Left ventricle myocardium superior (tissue), 1 donor: Measurements from ENCODE around the gene CACNA2D4. TPM values are rescaled to one million over a fixed set of nuclear protein-coding genes. Genes with fewer than 3 reads are reported as not detected.
"Not testable (repeated sequence)": the region's sequence is repeated elsewhere in the genome, so short reads cannot be mapped to it uniquely, and the experiment has no call there.

Source experiments
- ATAC-seq: fragments of 200-7000 bp; cut with Tn5 transposase; one replicate; pipeline ENCODE4 v1.9.1; 2020; ENCODE audit warnings: mild to moderate bottlenecking, moderate library complexity
- DNase-seq: peaks from one replicate; pipeline ENCODE4 v3.0.0-alpha.2; 2020
- intact Hi-C: fragments of 100-400 bp; cut with micrococcal nuclease; formaldehyde crosslinking; loops from one replicate; pipeline ENCODE4 v1.11.0; 2022
- long read RNA-seq: library from polyadenylated mRNA; unstranded; transcript quantifications from one replicate; pipeline ENCODE4 v2.0.0, GENCODE V29; 2021
- total RNA-seq: library from RNA; stranded (reverse); fragmentation: NEBNext Ultra II Directional; extraction: Animal tissue kit (Norgen Biotek cat#: 25700); gene quantifications from one replicate; pipeline ENCODE4 v1.2.1, GENCODE V29; 2021
- donor health status: DM: no; HTN: yes; CAD: no; lungs with severe emphysema.

Gene CACNA2D4
- total RNA-seq, result 1.0 TPM
- long read RNA-seq, partial matches to known transcripts, result 1 of 2 reads
- long read RNA-seq, other reads (novel, unspliced or antisense), result 0 of 2 reads

- DNase-seq (no peak), ATAC-seq (no peak)
- intact Hi-C loops, result no loop called here
Observed at GRCh38 chr12:1918081-1918883, at the start of gene CACNA2D4. Gene CACNA2D4, minus strand, starts transcription at chr12:1918652. Its CDS starts 179 bp downstream, at chr12:1918473.

GRCh38 chr12:1966561-1967226 is 48.2 kb upstream of the CACNA2D4 start:
- intact Hi-C loops, result no loop called here
- DNase-seq (peak; percentile 31), ATAC-seq (peak; percentile 75)

- intact Hi-C loops, result no loop called here
Observed at GRCh38 chr12:1965916-1966315, 47.5 kb upstream of the CACNA2D4 start.

GRCh38 chr12:1962051-1963020 is 43.9 kb upstream of the CACNA2D4 start:
- ATAC-seq, result no peak
- intact Hi-C loops, result no loop called here
- DNase-seq, result no peak

More at GRCh38 chr12:1965916-1966315, 47.5 kb upstream of the CACNA2D4 start:
- DNase-seq, result no peak
- ATAC-seq, result no peak

- no peak for ATAC-seq
- intact Hi-C loops, result no loop called here
- DNase-seq, result no peak
Observed at GRCh38 chr12:1956716-1957115, 38.3 kb upstream of the CACNA2D4 start.

- ATAC-seq, result peak; percentile 81
- intact Hi-C loops, result loop anchor here (10.0 kb wide), 1 partner anchor 295 kb away; no protein-coding TSS in a partner anchor
- DNase-seq, result no peak
Observed at GRCh38 chr12:1949771-1950470, 31.5 kb upstream of the CACNA2D4 start.

GRCh38 chr12:1948883-1949282 is 30.4 kb upstream of the CACNA2D4 start:
- ATAC-seq (no peak), DNase-seq (no peak)
- intact Hi-C loops, result loop anchor here (10.0 kb wide), 1 partner anchor 294 kb away; no protein-coding TSS in a partner anchor

- ATAC-seq (no peak), DNase-seq (no peak)
- intact Hi-C loops, result loop anchor here (10.0 kb wide), 1 partner anchor 292 kb away; no protein-coding TSS in a partner anchor
Observed at GRCh38 chr12:1947081-1947480, 28.6 kb upstream of the CACNA2D4 start.

- intact Hi-C loops, result loop anchor here (10.0 kb wide), 1 partner anchor 291 kb away; no protein-coding TSS in a partner anchor
- no peak for DNase-seq
- no peak for ATAC-seq
Observed at GRCh38 chr12:1946296-1946695, 27.8 kb upstream of the CACNA2D4 start.

- not testable (repeated sequence) for DNase-seq, ATAC-seq
- intact Hi-C loops, result loop anchor here (10.0 kb wide), 1 partner anchor 291 kb away; no protein-coding TSS in a partner anchor
Observed at GRCh38 chr12:1945502-1945901, 27.1 kb upstream of the CACNA2D4 start.

- intact Hi-C loops, result loop anchor here (10.0 kb wide), 1 partner anchor 285 kb away; no protein-coding TSS in a partner anchor
- DNase-seq (peak; percentile 92), ATAC-seq (peak; percentile 75)
Observed at GRCh38 chr12:1939801-1940607, 21.6 kb upstream of the CACNA2D4 start.

- intact Hi-C loops, result no loop called here
- ATAC-seq (no peak), DNase-seq (no peak)
Observed at GRCh38 chr12:1939331-1939730, 20.9 kb upstream of the CACNA2D4 start.

GRCh38 chr12:1937481-1938224 is 19.2 kb upstream of the CACNA2D4 start:
- DNase-seq, result no peak
- intact Hi-C loops, result loop anchor here (2.0 kb wide), 1 partner anchor 139 kb away; no protein-coding TSS in a partner anchor
- no peak for ATAC-seq

- DNase-seq, result peak; percentile 86
- peak; percentile 84 for ATAC-seq
- intact Hi-C loops, result loop anchor here (2.0 kb wide), 1 partner anchor 138 kb away; no protein-coding TSS in a partner anchor
Observed at GRCh38 chr12:1936406-1937320, 18.2 kb upstream of the CACNA2D4 start.

GRCh38 chr12:1935700-1936378 is 17.4 kb upstream of the CACNA2D4 start:
- DNase-seq (peak; percentile 63), ATAC-seq (peak; percentile 57)
- intact Hi-C loops, result loop anchor here (2.0 kb wide), 1 partner anchor 137 kb away; no protein-coding TSS in a partner anchor
